B cell (primary cell): Measurements from ENCODE around the gene SELENOH.

Source experiments
- EZH2 ChIP-seq: IDR thresholded peaks from 2 replicates; pipeline ENCODE4 v1.6.1; 2012; ENCODE audit warnings: borderline replicate concordance, low read depth, mild to moderate bottlenecking, moderate library complexity, low read length; ENCODE audit not compliant: insufficient read depth, poor library complexity, severe bottlenecking
- TF ChIP-seq, protein P1 (sequence below): fragments of 200-600 bp; IDR thresholded peaks from one replicate; pipeline ENCODE4 v1.8.0; 2022; ENCODE audit warnings: antibody characterized with exemption, mild to moderate bottlenecking

- no peak for TF ChIP-seq EZH2
- TF ChIP-seq, protein P1, sequence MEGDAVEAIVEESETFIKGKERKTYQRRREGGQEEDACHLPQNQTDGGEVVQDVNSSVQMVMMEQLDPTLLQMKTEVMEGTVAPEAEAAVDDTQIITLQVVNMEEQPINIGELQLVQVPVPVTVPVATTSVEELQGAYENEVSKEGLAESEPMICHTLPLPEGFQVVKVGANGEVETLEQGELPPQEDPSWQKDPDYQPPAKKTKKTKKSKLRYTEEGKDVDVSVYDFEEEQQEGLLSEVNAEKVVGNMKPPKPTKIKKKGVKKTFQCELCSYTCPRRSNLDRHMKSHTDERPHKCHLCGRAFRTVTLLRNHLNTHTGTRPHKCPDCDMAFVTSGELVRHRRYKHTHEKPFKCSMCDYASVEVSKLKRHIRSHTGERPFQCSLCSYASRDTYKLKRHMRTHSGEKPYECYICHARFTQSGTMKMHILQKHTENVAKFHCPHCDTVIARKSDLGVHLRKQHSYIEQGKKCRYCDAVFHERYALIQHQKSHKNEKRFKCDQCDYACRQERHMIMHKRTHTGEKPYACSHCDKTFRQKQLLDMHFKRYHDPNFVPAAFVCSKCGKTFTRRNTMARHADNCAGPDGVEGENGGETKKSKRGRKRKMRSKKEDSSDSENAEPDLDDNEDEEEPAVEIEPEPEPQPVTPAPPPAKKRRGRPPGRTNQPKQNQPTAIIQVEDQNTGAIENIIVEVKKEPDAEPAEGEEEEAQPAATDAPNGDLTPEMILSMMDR = no peak
Observed at GRCh38 chr11:57732661-57733060, 8.6 kb upstream of the SELENOH start.
